ENCODE data around the gene WNT7B. TPM values are rescaled to one million over a fixed set of nuclear protein-coding genes. Genes with fewer than 3 reads are reported as not detected.

The WNT7B gene
- total and polyA plus RNA-seq, 2 experiments from 2014 or later = 0.10 TPM; not detected in 1

GRCh38 chr22:45904236-45904635, 72.7 kb downstream of the WNT7B start:
- H3K27me3 Mint-ChIP-seq (ENCODE audit: insufficient read depth, low read depth, poor library complexity) = peaks cover 7% of the 10 kb centered on the region
- H3K9me2 ChIP-seq (ENCODE audit: insufficient read depth) = no peaks in the 10 kb centered on the region
- H3K4me1 ChIP-seq (ENCODE audit: insufficient read depth) = no peaks in the 10 kb centered on the region
- H3K4me1 Mint-ChIP-seq = no peaks in the 10 kb centered on the region; the same call in 2 of the 3 replicates
- H3K36me3 Mint-ChIP-seq (ENCODE audit: low read depth) = no peaks in the 10 kb centered on the region
- no peak overlapping the region for H3K27ac ChIP-seq (ENCODE audit: low read depth)
- H3K79me2 ChIP-seq (replicated peaks; ENCODE audit: insufficient read depth) = no peaks in the 10 kb centered on the region
- H2AFZ ChIP-seq = no peak overlapping the region
- no peak overlapping the region for H3K27ac Mint-ChIP-seq
- H3K36me3 ChIP-seq (ENCODE audit: insufficient read depth) = no peaks in the 10 kb centered on the region
- H3F3A ChIP-seq (replicated peaks; ENCODE audit: low read depth) = no peaks in the 10 kb centered on the region
- H3K9me3 Mint-ChIP-seq = no peaks in the 10 kb centered on the region
- H3K27me3 ChIP-seq (ENCODE audit: insufficient read depth) = no peaks in the 10 kb centered on the region
- H3K4me3 Mint-ChIP-seq = no peak overlapping the region
- TF ChIP-seq ETS1 (IDR thresholded peaks at IDR 0.05) (no peak), EZH2phosphoT487 (IDR thresholded peaks at IDR 0.05; ENCODE audit: unreplicated experiment) (no peak), CREB1 (CRISPR knock-in tag; IDR thresholded peaks at IDR 0.05; ENCODE audit: low read depth) (no peak), STAT1 (IDR thresholded peaks at IDR 0.05; ENCODE audit: unreplicated experiment) (no peak), CTCF (conservative IDR thresholded peaks at IDR 0.05; ENCODE audit: low read depth in 2 of 2) (no peak), JUNB (IDR thresholded peaks at IDR 0.05; ENCODE audit: unreplicated experiment) (no peak), NANOG (IDR thresholded peaks at IDR 0.05; ENCODE audit: borderline replicate concordance) (no peak), ZNF331 (CRISPR knock-in tag; IDR thresholded peaks at IDR 0.05; ENCODE audit: low read depth) (no peak), EZH2 (IDR thresholded peaks at IDR 0.05; ENCODE audit: low read depth, unreplicated experiment) (no peak), REST (IDR thresholded peaks at IDR 0.05; ENCODE audit: unreplicated experiment) (no peak), ZNF114 (CRISPR knock-in tag; IDR thresholded peaks at IDR 0.05) (no peak), ZNF462 (CRISPR knock-in tag; IDR thresholded peaks at IDR 0.05) (no peak), POLR2AphosphoS5 (IDR thresholded peaks at IDR 0.05; ENCODE audit: low read depth) (no peak)
- no peaks in the 10 kb centered on the region for H4K20me1 ChIP-seq (replicated peaks; ENCODE audit: insufficient read depth)
- ATAC-seq = no peak
- no peak overlapping the region for H3K4me3 ChIP-seq
- no peak for DNase-seq (ENCODE audit: low spot score)
- H3K4me2 ChIP-seq = no peak overlapping the region

All from GM23338 (cell line).